K562 (cell line): ENCODE data around the gene RNF223. TPM values are rescaled to one million over a fixed set of nuclear protein-coding genes. Genes with fewer than 3 reads are reported as not detected.

Experiments used
- CBX1 ChIP-seq: sonication (generic); IDR thresholded peaks from 2 replicates; pipeline ENCODE4 v1.6.1; 2016; ENCODE audit warnings: antibody characterized with exemption, low read depth, mild to moderate bottlenecking
- GABPB2 ChIP-seq: fragments of 250-450 bp; sonication (Bioruptor Pico); conservative IDR thresholded peaks from 2 replicates; pipeline ENCODE4 v1.5.1; 2021; ENCODE audit warnings: mild to moderate bottlenecking
- HNRNPK ChIP-seq: fragments of 200-400 bp; formaldehyde crosslinking; IDR thresholded peaks from one replicate; pipeline ENCODE4 v1.6.1; 2018; ENCODE audit warnings: mild to moderate bottlenecking, low read depth, low read length; ENCODE audit not compliant: poor library complexity, severe bottlenecking
- KDM2B ChIP-seq: fragments of 250-450 bp; sonication (Bioruptor Pico); IDR thresholded peaks from 2 replicates; pipeline ENCODE4 v1.8.0; 2021; ENCODE audit warnings: mild to moderate bottlenecking, moderate library complexity
- MITF ChIP-seq: IDR thresholded peaks from 2 replicates; pipeline ENCODE4 v1.6.1; 2014; ENCODE audit warnings: antibody characterized with exemption
- NR2C2 ChIP-seq, 2 experiments: fragments of 200-800 bp in 1 of 2; sonication (Bioruptor generic) in 1 of 2; sonication (generic) in 1 of 2; formaldehyde crosslinking in 1 of 2; IDR thresholded peaks; 2 replicates each; pipeline versions ENCODE4 v1.6.1 to v1.8.0; 2016 to 2022; ENCODE audit warnings: mild to moderate bottlenecking in 1 of 2, missing compliant biosample characterization in 1 of 2, missing genetic modification characterization in 1 of 2, missing genetic modification reagents in 1 of 2
- PHB ChIP-seq: fragments of 250-450 bp; sonication (Bioruptor Pico); IDR thresholded peaks from 2 replicates; pipeline ENCODE4 v1.5.0; 2021
- TARDBP ChIP-seq: fragments of 450-650 bp; IDR thresholded peaks from 2 replicates; pipeline ENCODE4 v1.6.1; 2016
- ZNF431 ChIP-seq: sonication (generic); formaldehyde crosslinking; IDR thresholded peaks from 2 replicates; pipeline ENCODE4 v1.8.0; 2022; ENCODE audit warnings: mild to moderate bottlenecking, missing genetic modification reagents
- polyA plus RNA-seq, 8 experiments: library from polyadenylated mRNA; depleted of rRNA in 4 of 8; stranded (reverse) in 5 of 8; unstranded in 3 of 8; fragments of >200 nt; fragmentation: Nextera tagmentation in 2 of 8; fragmentation: Illumina TruSeq in 1 of 8; extraction: Ambion mirVana in 2 of 8; extraction: Trizol in 1 of 8; gene quantifications; 2 replicates each; pipeline versions ENCODE4 v1.2.1 to v1.2.3, GENCODE V29; 2011 to 2014; ENCODE audit warnings: inconsistent platforms in 1 of 8, missing spikeins in 1 of 8
- total RNA-seq, 7 experiments: library from RNA; depleted of rRNA in 6 of 7; stranded (reverse); fragments of >200 nt in 6 of 7; fragmentation: Illumina TruSeq in 2 of 7; extraction: Trizol in 2 of 7; gene quantifications; 2 replicates each; pipeline versions ENCODE4 v1.2.1 to v1.2.3, GENCODE V29; 2011 to 2021; ENCODE audit warnings: low replicate concordance in 1 of 7
- TF ChIP-seq, protein P1 (sequence below), 2 experiments: fragments of 250-450 bp in 1 of 2; fragments of 450-650 bp in 1 of 2; sonication (Bioruptor Pico) in 1 of 2; IDR thresholded peaks; 2 replicates each; pipeline versions ENCODE4 v1.6.1 to v1.8.0; 2016 to 2021; ENCODE audit warnings: mild to moderate bottlenecking in 2 of 2, moderate library complexity in 2 of 2, missing compliant biosample characterization in 1 of 2, missing genetic modification characterization in 1 of 2
- TF ChIP-seq, protein P2 (sequence below): fragments of 450-650 bp; IDR thresholded peaks from 2 replicates; pipeline ENCODE4 v1.6.1; 2016; ENCODE audit warnings: mild to moderate bottlenecking, moderate library complexity

Gene RNF223
- total and polyA plus RNA-seq, 9 of the 15 experiments (the other 6 are each of a cell fraction or from before 2014, with no cell fraction given): 0.04 to 0.32 TPM; not detected in 7

DNA sequence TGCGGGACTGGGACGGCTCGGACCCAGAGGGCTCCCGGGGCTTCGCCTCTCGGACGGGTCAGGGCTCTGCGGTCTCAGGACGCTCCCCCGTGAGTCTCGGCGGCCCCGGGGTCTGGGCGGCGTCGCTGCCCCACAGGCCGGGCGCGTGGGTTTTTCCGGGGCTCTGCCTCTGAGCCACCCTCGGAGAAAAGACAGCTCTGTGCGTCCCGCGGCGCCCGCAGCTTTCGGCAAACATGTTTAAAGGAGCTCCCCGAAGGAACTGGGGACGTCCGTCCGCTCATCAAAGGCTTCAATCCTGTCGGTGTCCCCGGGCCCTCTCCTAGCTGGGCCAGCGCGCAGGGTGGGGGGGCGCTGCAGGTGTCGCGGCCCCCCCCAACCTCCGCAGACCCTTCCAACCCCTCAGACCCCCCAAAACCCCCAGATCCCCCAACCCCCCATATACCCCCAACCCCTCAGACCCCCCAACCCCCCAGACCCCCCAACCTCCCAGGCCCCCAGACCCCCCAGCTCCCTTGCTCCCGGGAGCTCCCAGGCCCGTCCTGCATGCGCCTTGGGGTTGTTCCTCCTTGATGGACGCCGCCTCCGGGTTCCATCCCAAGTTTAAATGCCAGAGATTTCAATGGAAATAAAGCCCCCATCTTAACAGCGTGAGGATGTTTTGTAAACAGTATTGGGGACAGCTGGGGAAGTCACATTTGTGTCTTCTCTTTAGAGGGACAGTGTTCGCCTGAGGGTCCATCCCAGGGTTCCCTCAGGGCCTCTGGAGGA lies 42.8 kb upstream of the RNF223 start (continued):
- TF ChIP-seq ZNF431 (CRISPR knock-in tag) (0 out of 2 replicates have a peak, but pooled peaks have one; percentile 28), KDM2B (CRISPR knock-in tag) (0 out of 2 replicates have a peak, but pooled peaks have one; percentile 28), GABPB2 (CRISPR knock-in tag) (no peak), NR2C2 (CRISPR knock-in tag; IDR thresholded peaks at IDR 0.05) (no peak), NR2C2 (tag; IDR thresholded peaks at IDR 0.05) (no peak), PHB (CRISPR knock-in tag) (peak; percentile 50; the same call in 1 of the 2 replicates), TARDBP (0 out of 2 replicates have a peak, but pooled peaks have one; percentile 44), HNRNPK (peak; percentile 99), MITF (no peak), CBX1 (no peak)
- TF ChIP-seq, protein P1, sequence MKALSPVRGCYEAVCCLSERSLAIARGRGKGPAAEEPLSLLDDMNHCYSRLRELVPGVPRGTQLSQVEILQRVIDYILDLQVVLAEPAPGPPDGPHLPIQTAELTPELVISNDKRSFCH (CRISPR knock-in tag; IDR thresholded peaks at IDR 0.05): no peak
- TF ChIP-seq, protein P1 (tag; IDR thresholded peaks at IDR 0.05): 0 out of 2 replicates have a peak, but pooled peaks have one; percentile 9
- TF ChIP-seq, protein P2, sequence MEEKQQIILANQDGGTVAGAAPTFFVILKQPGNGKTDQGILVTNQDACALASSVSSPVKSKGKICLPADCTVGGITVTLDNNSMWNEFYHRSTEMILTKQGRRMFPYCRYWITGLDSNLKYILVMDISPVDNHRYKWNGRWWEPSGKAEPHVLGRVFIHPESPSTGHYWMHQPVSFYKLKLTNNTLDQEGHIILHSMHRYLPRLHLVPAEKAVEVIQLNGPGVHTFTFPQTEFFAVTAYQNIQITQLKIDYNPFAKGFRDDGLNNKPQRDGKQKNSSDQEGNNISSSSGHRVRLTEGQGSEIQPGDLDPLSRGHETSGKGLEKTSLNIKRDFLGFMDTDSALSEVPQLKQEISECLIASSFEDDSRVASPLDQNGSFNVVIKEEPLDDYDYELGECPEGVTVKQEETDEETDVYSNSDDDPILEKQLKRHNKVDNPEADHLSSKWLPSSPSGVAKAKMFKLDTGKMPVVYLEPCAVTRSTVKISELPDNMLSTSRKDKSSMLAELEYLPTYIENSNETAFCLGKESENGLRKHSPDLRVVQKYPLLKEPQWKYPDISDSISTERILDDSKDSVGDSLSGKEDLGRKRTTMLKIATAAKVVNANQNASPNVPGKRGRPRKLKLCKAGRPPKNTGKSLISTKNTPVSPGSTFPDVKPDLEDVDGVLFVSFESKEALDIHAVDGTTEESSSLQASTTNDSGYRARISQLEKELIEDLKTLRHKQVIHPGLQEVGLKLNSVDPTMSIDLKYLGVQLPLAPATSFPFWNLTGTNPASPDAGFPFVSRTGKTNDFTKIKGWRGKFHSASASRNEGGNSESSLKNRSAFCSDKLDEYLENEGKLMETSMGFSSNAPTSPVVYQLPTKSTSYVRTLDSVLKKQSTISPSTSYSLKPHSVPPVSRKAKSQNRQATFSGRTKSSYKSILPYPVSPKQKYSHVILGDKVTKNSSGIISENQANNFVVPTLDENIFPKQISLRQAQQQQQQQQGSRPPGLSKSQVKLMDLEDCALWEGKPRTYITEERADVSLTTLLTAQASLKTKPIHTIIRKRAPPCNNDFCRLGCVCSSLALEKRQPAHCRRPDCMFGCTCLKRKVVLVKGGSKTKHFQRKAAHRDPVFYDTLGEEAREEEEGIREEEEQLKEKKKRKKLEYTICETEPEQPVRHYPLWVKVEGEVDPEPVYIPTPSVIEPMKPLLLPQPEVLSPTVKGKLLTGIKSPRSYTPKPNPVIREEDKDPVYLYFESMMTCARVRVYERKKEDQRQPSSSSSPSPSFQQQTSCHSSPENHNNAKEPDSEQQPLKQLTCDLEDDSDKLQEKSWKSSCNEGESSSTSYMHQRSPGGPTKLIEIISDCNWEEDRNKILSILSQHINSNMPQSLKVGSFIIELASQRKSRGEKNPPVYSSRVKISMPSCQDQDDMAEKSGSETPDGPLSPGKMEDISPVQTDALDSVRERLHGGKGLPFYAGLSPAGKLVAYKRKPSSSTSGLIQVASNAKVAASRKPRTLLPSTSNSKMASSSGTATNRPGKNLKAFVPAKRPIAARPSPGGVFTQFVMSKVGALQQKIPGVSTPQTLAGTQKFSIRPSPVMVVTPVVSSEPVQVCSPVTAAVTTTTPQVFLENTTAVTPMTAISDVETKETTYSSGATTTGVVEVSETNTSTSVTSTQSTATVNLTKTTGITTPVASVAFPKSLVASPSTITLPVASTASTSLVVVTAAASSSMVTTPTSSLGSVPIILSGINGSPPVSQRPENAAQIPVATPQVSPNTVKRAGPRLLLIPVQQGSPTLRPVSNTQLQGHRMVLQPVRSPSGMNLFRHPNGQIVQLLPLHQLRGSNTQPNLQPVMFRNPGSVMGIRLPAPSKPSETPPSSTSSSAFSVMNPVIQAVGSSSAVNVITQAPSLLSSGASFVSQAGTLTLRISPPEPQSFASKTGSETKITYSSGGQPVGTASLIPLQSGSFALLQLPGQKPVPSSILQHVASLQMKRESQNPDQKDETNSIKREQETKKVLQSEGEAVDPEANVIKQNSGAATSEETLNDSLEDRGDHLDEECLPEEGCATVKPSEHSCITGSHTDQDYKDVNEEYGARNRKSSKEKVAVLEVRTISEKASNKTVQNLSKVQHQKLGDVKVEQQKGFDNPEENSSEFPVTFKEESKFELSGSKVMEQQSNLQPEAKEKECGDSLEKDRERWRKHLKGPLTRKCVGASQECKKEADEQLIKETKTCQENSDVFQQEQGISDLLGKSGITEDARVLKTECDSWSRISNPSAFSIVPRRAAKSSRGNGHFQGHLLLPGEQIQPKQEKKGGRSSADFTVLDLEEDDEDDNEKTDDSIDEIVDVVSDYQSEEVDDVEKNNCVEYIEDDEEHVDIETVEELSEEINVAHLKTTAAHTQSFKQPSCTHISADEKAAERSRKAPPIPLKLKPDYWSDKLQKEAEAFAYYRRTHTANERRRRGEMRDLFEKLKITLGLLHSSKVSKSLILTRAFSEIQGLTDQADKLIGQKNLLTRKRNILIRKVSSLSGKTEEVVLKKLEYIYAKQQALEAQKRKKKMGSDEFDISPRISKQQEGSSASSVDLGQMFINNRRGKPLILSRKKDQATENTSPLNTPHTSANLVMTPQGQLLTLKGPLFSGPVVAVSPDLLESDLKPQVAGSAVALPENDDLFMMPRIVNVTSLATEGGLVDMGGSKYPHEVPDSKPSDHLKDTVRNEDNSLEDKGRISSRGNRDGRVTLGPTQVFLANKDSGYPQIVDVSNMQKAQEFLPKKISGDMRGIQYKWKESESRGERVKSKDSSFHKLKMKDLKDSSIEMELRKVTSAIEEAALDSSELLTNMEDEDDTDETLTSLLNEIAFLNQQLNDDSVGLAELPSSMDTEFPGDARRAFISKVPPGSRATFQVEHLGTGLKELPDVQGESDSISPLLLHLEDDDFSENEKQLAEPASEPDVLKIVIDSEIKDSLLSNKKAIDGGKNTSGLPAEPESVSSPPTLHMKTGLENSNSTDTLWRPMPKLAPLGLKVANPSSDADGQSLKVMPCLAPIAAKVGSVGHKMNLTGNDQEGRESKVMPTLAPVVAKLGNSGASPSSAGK: no peak
- TF ChIP-seq, all 486 proteins: peak for 13
